22Rv1 (cell line): ENCODE data around the gene RTN1.
A peak's percentile ranks its signal among the peaks of the same experiment; 100 is the strongest.

Experiments
- CTCF ChIP-seq: fragments of 450-650 bp; IDR thresholded peaks from 2 replicates; pipeline ENCODE4 v1.5.1; 2017; ENCODE audit warnings: mild to moderate bottlenecking
- ZFX ChIP-seq: fragments of 450-650 bp; IDR thresholded peaks from 2 replicates; pipeline ENCODE4 v1.6.1; 2017; ENCODE audit warnings: antibody characterized with exemption, borderline replicate concordance

- TF ChIP-seq CTCF (peak; percentile 78), ZFX (no peak)
Observed at GRCh38 chr14:59897757-59898383, 27.3 kb upstream of the RTN1 start.
